HCT116 (cell line): ENCODE measurements around the gene TUB. TPM values are rescaled to one million over a fixed set of nuclear protein-coding genes. Genes with fewer than 3 reads are reported as not detected.

Source experiments
- ATAC-seq: fragments of 200-7000 bp; cut with Tn5 transposase; 2 replicates; pipeline ENCODE4 v1.9.1; 2020; ENCODE audit warnings: mild to moderate bottlenecking, moderate library complexity
- BruUV-seq: library from RNA; stranded (reverse); fragments of 400-500 nt; replicated peaks from 2 replicates; lab custom pipeline; 2021; lab: Mats Ljungman, UMichigan
- CTCF ChIA-PET: fragments of 300-600 bp; sonication (Branson Sonifier 250); formaldehyde crosslinking; loops from one replicate; lab custom pipeline; 2021; ENCODE audit warnings: antibody characterized with exemption; lab: Charles Lee
- POLR2A ChIA-PET: fragments of 300-600, 350-600 bp; sonication (Branson Sonifier 250); formaldehyde crosslinking; loops from one replicate; lab custom pipeline; 2021; ENCODE audit warnings: antibody characterized with exemption; lab: Charles Lee
- RAD21 ChIA-PET, 2 experiments: fragments of 300-600 bp; sonication (Branson Sonifier 250); formaldehyde crosslinking; loops; one replicate each; lab custom pipeline; 2023; ENCODE audit warnings: low total read pairs in 2 of 2; ENCODE audit not compliant: uncharacterized antibody in 2 of 2, unreplicated experiment in 2 of 2, low non-redundant PET in 1 of 2; lab: Charles Lee
- DNase-seq: peaks from one replicate; pipeline ENCODE4 v3.0.0-alpha.2; 2010; ENCODE audit warnings: low read depth, low spot score
- H2AFZ ChIP-seq: fragments of 200-600 bp; shearing (Covaris generic), sonication (generic); 2 replicates; pipeline ENCODE4 v1.6.1; 2017; ENCODE audit warnings: low read depth, mixed run types, mixed read lengths, antibody characterized with exemption, low read length; ENCODE audit not compliant: poor library complexity, severe bottlenecking
- H3K27ac ChIP-seq: 2 replicates; pipeline ENCODE4 v1.5.1; 2012; ENCODE audit warnings: low read depth, low read length
- H3K27me3 ChIP-seq: fragments of 200-600 bp; sonication (generic); 2 replicates; pipeline ENCODE4 v1.6.1; 2016; ENCODE audit warnings: mixed run types, low read length, mixed read lengths; ENCODE audit not compliant: insufficient read depth
- H3K36me3 ChIP-seq, 2 experiments: fragments of 200-500 bp in 1 of 2; fragments of 200-600 bp in 1 of 2; sonication (Bioruptor generic) in 1 of 2; sonication (generic) in 1 of 2; 2 replicates each; pipeline versions ENCODE4 v1.5.1 to v1.6.1; 2014 to 2016; ENCODE audit warnings: low read length in 2 of 2, inconsistent platforms in 1 of 2, mixed read lengths in 1 of 2, mixed run types in 1 of 2; ENCODE audit not compliant: insufficient read depth in 2 of 2, control insufficient read depth in 1 of 2
- H3K4me1 ChIP-seq, 2 experiments: fragments of 200-600 bp in 1 of 2; sonication (generic) in 1 of 2; 2 replicates each; pipeline versions ENCODE4 v1.5.1 to v1.6.1; 2012 to 2017; ENCODE audit warnings: low read length in 2 of 2, inconsistent platforms in 1 of 2, mild to moderate bottlenecking in 1 of 2, mixed read lengths in 1 of 2, mixed run types in 1 of 2, moderate library complexity in 1 of 2; ENCODE audit not compliant: insufficient read depth in 2 of 2, control insufficient read depth in 1 of 2
- H3K4me2 ChIP-seq: fragments of 200-600 bp; sonication (generic); 2 replicates; pipeline ENCODE4 v1.6.1; 2017; ENCODE audit warnings: mixed run types, low read length, mixed read lengths
- H3K4me3 ChIP-seq, 2 experiments: fragments of 200-600 bp in 1 of 2; sonication (generic) in 1 of 2; replicated peaks in 1 of 2; 2 replicates each; pipeline ENCODE4 v1.5.1; 2011 to 2016; ENCODE audit warnings: low read length in 2 of 2, control low read depth in 1 of 2, low read depth in 1 of 2, mild to moderate bottlenecking in 1 of 2, mixed read lengths in 1 of 2, mixed run types in 1 of 2
- H3K79me2 ChIP-seq: fragments of 200-600 bp; sonication (generic); 2 replicates; pipeline ENCODE4 v1.6.1; 2017; ENCODE audit warnings: mild to moderate bottlenecking, mixed run types, low read length, moderate library complexity, mixed read lengths; ENCODE audit not compliant: insufficient read depth
- H3K9ac ChIP-seq: fragments of 200-600 bp; sonication (generic); 2 replicates; pipeline ENCODE4 v1.6.1; 2016; ENCODE audit warnings: low read length, mixed read lengths
- H3K9me2 ChIP-seq: fragments of 200-600 bp; sonication (generic), shearing (Covaris generic); 2 replicates; pipeline ENCODE4 v1.6.1; 2017; ENCODE audit warnings: mixed run types, mild to moderate bottlenecking, moderate library complexity; ENCODE audit not compliant: insufficient read depth
- H3K9me3 ChIP-seq, 2 experiments: fragments of 200-500 bp in 1 of 2; fragments of 200-600 bp in 1 of 2; sonication (Bioruptor generic) in 1 of 2; sonication (generic) in 1 of 2; 2 replicates each; pipeline ENCODE4 v1.6.1; 2014 to 2017; ENCODE audit warnings: low read length in 2 of 2, mixed read lengths in 2 of 2, inconsistent platforms in 1 of 2, low read depth in 1 of 2, mild to moderate bottlenecking in 1 of 2, mixed run types in 1 of 2, moderate library complexity in 1 of 2; ENCODE audit not compliant: control insufficient read depth in 1 of 2, insufficient read depth in 1 of 2
- H4K20me1 ChIP-seq: fragments of 200-600 bp; sonication (generic), shearing (Covaris generic); 2 replicates; pipeline ENCODE4 v1.6.1; 2017; ENCODE audit warnings: mixed run types, mild to moderate bottlenecking, moderate library complexity; ENCODE audit not compliant: insufficient read depth
- CBX3 ChIP-seq: IDR thresholded peaks from 2 replicates; pipeline ENCODE4 v1.6.1; 2012; ENCODE audit warnings: low read depth
- CEBPB ChIP-seq: IDR thresholded peaks from 2 replicates; pipeline ENCODE4 v1.6.1; 2012; ENCODE audit warnings: low read depth
- EGR1 ChIP-seq: IDR thresholded peaks from 2 replicates; pipeline ENCODE4 v1.6.1; 2012; ENCODE audit warnings: low read depth
- ELF1 ChIP-seq: IDR thresholded peaks from 2 replicates; pipeline ENCODE4 v1.6.1; 2012; ENCODE audit warnings: low read depth, borderline replicate concordance
- EZH2 ChIP-seq: fragments of 200-600 bp; sonication (generic); IDR thresholded peaks from 2 replicates; pipeline ENCODE4 v1.6.1; 2017; ENCODE audit warnings: antibody characterized with exemption, mixed run types
- EZH2phosphoT487 ChIP-seq: fragments of 200-600 bp; IDR thresholded peaks from 2 replicates; pipeline ENCODE4 v1.6.1; 2018; ENCODE audit warnings: antibody characterized with exemption, borderline replicate concordance
- FOSL1 ChIP-seq: IDR thresholded peaks from 2 replicates; pipeline ENCODE4 v1.6.1; 2012; ENCODE audit warnings: low read depth
- POLR2A ChIP-seq: IDR thresholded peaks from 2 replicates; pipeline ENCODE4 v1.7.0; 2011; ENCODE audit warnings: borderline replicate concordance; ENCODE audit not compliant: insufficient read depth, insufficient read length; ENCODE audit errors: extremely low read depth
- POLR2AphosphoS5 ChIP-seq: IDR thresholded peaks from 2 replicates; pipeline ENCODE4 v1.6.1; 2011; ENCODE audit warnings: mild to moderate bottlenecking, low read depth, low read length, moderate library complexity
- RAD21 ChIP-seq: IDR thresholded peaks from 2 replicates; pipeline ENCODE4 v1.6.1; 2012; ENCODE audit warnings: low read depth, mild to moderate bottlenecking
- SIN3A ChIP-seq: IDR thresholded peaks from 2 replicates; pipeline ENCODE4 v1.6.1; 2012; ENCODE audit warnings: low read depth
- SP1 ChIP-seq: IDR thresholded peaks from 2 replicates; pipeline ENCODE4 v1.6.1; 2012; ENCODE audit warnings: low read depth
- YY1 ChIP-seq: IDR thresholded peaks from 2 replicates; pipeline ENCODE4 v1.6.1; 2011; ENCODE audit warnings: low read length, low read depth, moderate library complexity, mild to moderate bottlenecking; ENCODE audit not compliant: insufficient replicate concordance; ENCODE audit errors: extremely low read depth
- ZFX ChIP-seq: fragments of 450-650 bp; IDR thresholded peaks from 2 replicates; pipeline ENCODE4 v1.6.1; 2017
- intact Hi-C: fragments of 100-400 bp; cut with micrococcal nuclease; formaldehyde crosslinking; loops from 2 replicates; pipeline ENCODE4 v1.10.0; 2022
- total RNA-seq: library from RNA; stranded (reverse); gene quantifications from one replicate; pipeline ENCODE4 v1.2.1, GENCODE V29; 2021; ENCODE audit not compliant: unreplicated experiment
- TF ChIP-seq, protein P1 (sequence below), 3 experiments: fragments of 200-600 bp in 1 of 3; sonication (generic) in 1 of 3; IDR thresholded peaks in 2 of 3; conservative IDR thresholded peaks in 1 of 3; 2 replicates each; pipeline ENCODE4 v1.5.1; 2012 to 2017; ENCODE audit warnings: low read depth in 2 of 3, low read length in 2 of 3, antibody characterized with exemption in 1 of 3, borderline replicate concordance in 1 of 3, control low read depth in 1 of 3, mild to moderate bottlenecking in 1 of 3, mixed read lengths in 1 of 3, mixed run types in 1 of 3, moderate library complexity in 1 of 3; ENCODE audit not compliant: insufficient read depth in 1 of 3
- TF ChIP-seq, protein P2 (sequence below): IDR thresholded peaks from 2 replicates; pipeline ENCODE4 v1.6.1; 2011; ENCODE audit warnings: mild to moderate bottlenecking, low read length, moderate library complexity; ENCODE audit not compliant: insufficient replicate concordance; ENCODE audit errors: extremely low read depth
- TF ChIP-seq, protein P3 (sequence below): IDR thresholded peaks from 2 replicates; pipeline ENCODE4 v1.6.1; 2012

Gene TUB
- total RNA-seq, 1 experiment from 2014 or later: 0.02 TPM

DNA sequence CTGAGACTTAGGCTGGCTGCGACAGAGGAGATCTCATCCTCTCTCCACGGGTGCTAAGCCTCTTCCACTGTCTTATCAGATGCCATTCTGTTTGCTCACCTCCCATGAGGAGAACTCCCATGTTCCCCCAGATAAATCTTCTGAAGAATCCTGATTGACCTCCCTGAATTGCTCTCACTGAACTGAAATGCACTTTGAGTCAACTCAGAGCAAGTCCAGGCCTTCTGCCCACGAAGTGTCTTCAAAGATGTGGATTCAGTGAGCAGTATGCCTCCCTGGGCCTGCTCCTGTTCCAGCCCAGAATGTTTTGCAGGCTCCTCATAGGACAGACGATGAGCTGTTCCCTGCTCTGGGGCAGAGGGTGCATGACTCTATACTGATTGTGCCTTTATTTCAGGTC, 17.4 kb downstream of the TUB start:
- H3K9ac ChIP-seq: no peak overlapping the region
- POLR2A ChIA-PET: no interaction called here
- no peak for DNase-seq
- H3K4me2 ChIP-seq: no peak overlapping the region
- intact Hi-C loops: loop anchor here (10.0 kb wide), 3 partner anchors 204 to 1004 kb away; no protein-coding TSS in a partner anchor
- H3K9me2 ChIP-seq: no peaks in the 10 kb centered on the region
- CTCF ChIA-PET: interaction anchor here (1.2 to 8.1 kb wide), 14 partner anchors 8 to 1719 kb away, joined by 3 to 184 read pairs (median 8); partner anchors contain the start of gene EIF3F
- H3K79me2 ChIP-seq: no peaks in the 10 kb centered on the region
- RAD21 ChIA-PET: interaction anchor here (0.9 to 3.5 kb wide), 3 partner anchors 65 to 92 kb away, joined by 3 to 31 read pairs (median 28); no protein-coding TSS in a partner anchor
- no peak for ATAC-seq
- BruUV-seq: no TSS peak
- H3K36me3 ChIP-seq: no peaks in the 10 kb centered on the region
- H3K27me3 ChIP-seq: no peaks in the 10 kb centered on the region
- no peak overlapping the region for H3K4me3 ChIP-seq
- H3K4me1 ChIP-seq: no peaks in the 10 kb centered on the region
- no peaks in the 10 kb centered on the region for H3K9me3 ChIP-seq
- H3K27ac ChIP-seq: no peak overlapping the region
- TF ChIP-seq EZH2: no peak
- no peak for TF ChIP-seq POLR2A
- no peak for TF ChIP-seq SIN3A
- TF ChIP-seq EGR1: no peak
- TF ChIP-seq, protein P1, sequence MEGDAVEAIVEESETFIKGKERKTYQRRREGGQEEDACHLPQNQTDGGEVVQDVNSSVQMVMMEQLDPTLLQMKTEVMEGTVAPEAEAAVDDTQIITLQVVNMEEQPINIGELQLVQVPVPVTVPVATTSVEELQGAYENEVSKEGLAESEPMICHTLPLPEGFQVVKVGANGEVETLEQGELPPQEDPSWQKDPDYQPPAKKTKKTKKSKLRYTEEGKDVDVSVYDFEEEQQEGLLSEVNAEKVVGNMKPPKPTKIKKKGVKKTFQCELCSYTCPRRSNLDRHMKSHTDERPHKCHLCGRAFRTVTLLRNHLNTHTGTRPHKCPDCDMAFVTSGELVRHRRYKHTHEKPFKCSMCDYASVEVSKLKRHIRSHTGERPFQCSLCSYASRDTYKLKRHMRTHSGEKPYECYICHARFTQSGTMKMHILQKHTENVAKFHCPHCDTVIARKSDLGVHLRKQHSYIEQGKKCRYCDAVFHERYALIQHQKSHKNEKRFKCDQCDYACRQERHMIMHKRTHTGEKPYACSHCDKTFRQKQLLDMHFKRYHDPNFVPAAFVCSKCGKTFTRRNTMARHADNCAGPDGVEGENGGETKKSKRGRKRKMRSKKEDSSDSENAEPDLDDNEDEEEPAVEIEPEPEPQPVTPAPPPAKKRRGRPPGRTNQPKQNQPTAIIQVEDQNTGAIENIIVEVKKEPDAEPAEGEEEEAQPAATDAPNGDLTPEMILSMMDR (IDR thresholded peaks at IDR 0.05 in 2 of 3, conservative IDR thresholded peaks at IDR 0.05 in 1 of 3; ENCODE audit: borderline replicate concordance in 1 of 3, insufficient read depth in 1 of 3, low read depth in 2 of 3, low read length in 2 of 3): no peak
- TF ChIP-seq CEBPB: no peak
- no peak for TF ChIP-seq SP1
- TF ChIP-seq ELF1: no peak
- no peak for TF ChIP-seq YY1
- no peak for TF ChIP-seq FOSL1
- no peak for TF ChIP-seq CBX3
- no peak for TF ChIP-seq ZFX
- TF ChIP-seq, protein P2, sequence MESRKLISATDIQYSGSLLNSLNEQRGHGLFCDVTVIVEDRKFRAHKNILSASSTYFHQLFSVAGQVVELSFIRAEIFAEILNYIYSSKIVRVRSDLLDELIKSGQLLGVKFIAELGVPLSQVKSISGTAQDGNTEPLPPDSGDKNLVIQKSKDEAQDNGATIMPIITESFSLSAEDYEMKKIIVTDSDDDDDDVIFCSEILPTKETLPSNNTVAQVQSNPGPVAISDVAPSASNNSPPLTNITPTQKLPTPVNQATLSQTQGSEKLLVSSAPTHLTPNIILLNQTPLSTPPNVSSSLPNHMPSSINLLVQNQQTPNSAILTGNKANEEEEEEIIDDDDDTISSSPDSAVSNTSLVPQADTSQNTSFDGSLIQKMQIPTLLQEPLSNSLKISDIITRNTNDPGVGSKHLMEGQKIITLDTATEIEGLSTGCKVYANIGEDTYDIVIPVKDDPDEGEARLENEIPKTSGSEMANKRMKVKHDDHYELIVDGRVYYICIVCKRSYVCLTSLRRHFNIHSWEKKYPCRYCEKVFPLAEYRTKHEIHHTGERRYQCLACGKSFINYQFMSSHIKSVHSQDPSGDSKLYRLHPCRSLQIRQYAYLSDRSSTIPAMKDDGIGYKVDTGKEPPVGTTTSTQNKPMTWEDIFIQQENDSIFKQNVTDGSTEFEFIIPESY: no peak
- TF ChIP-seq RAD21: no peak
- no peak for TF ChIP-seq POLR2AphosphoS5
- no peak for TF ChIP-seq EZH2phosphoT487
- TF ChIP-seq, protein P3, sequence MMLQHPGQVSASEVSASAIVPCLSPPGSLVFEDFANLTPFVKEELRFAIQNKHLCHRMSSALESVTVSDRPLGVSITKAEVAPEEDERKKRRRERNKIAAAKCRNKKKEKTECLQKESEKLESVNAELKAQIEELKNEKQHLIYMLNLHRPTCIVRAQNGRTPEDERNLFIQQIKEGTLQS: no peak
- TF ChIP-seq, all 23 proteins: peak for 0
- no peaks in the 10 kb centered on the region for H4K20me1 ChIP-seq
- H2AFZ ChIP-seq: no peak overlapping the region
